GM19023 (cell line): Measurements from ENCODE around the gene DIP2C.
"Not testable (repeated sequence)": the region's sequence is repeated elsewhere in the genome, so short reads cannot be mapped to it uniquely, and the experiment has no call there.

Source experiments
- ATAC-seq: cut with Tn5 transposase; IDR thresholded peaks from one replicate; pipeline ENCODE4 v1.9.1; 2021; ENCODE audit warnings: mild to moderate bottlenecking, moderate library complexity; ENCODE audit not compliant: unreplicated experiment

DIP2C gene

GRCh38 chr10:525565-526315 is 163.7 kb downstream of the DIP2C start:
- ATAC-seq = no peak

- ATAC-seq = no peak
These were observed 165.5 kb downstream of the DIP2C start for GRCh38 chr10:523925-524324.

GRCh38 chr10:522350-522749 is 167.1 kb downstream of the DIP2C start:
- no peak for ATAC-seq

GRCh38 chr10:521261-522250 is 167.9 kb downstream of the DIP2C start:
- ATAC-seq = no peak

GRCh38 chr10:520402-520787 is 169.1 kb downstream of the DIP2C start:
- ATAC-seq = no peak

GRCh38 chr10:519716-520401 is 169.6 kb downstream of the DIP2C start:
- no peak for ATAC-seq

- ATAC-seq = no peak
These were observed 170.3 kb downstream of the DIP2C start for GRCh38 chr10:519055-519715.

- no peak for ATAC-seq
These were observed 171.5 kb downstream of the DIP2C start for GRCh38 chr10:517872-518475.

- ATAC-seq = no peak
These were observed 172.1 kb downstream of the DIP2C start for GRCh38 chr10:517241-517830.

- ATAC-seq = no peak
These were observed 172.7 kb downstream of the DIP2C start for GRCh38 chr10:516764-517163.

- ATAC-seq = no peak
These were observed 173.8 kb downstream of the DIP2C start for GRCh38 chr10:515674-516073.

GRCh38 chr10:514137-514671 is 175.3 kb downstream of the DIP2C start:
- no peak for ATAC-seq

GRCh38 chr10:513393-513792 is 176.1 kb downstream of the DIP2C start:
- ATAC-seq = no peak

- not testable (repeated sequence) for ATAC-seq
These were observed 176.8 kb downstream of the DIP2C start for GRCh38 chr10:512661-513060.

- ATAC-seq = no peak
These were observed 177.6 kb downstream of the DIP2C start for GRCh38 chr10:511849-512191.

GRCh38 chr10:511101-511848 is 178.2 kb downstream of the DIP2C start:
- ATAC-seq = peak; percentile 52

- ATAC-seq = no peak
These were observed 179.0 kb downstream of the DIP2C start for GRCh38 chr10:510415-510881.

GRCh38 chr10:509361-510102 is 179.9 kb downstream of the DIP2C start:
- ATAC-seq = no peak
